Glutamatergic neuron (in vitro differentiated cells): ENCODE data around the gene SLC7A1. TPM values are rescaled to one million over a fixed set of nuclear protein-coding genes. Genes with fewer than 3 reads are reported as not detected.

Source experiments
- DNase-seq: peaks from one replicate; pipeline ENCODE4 v3.0.0; 2022
- H3K27ac Mint-ChIP-seq: one replicate; pipeline ENCODE4 v1.8.0; 2020; ENCODE audit warnings: mild to moderate bottlenecking, mixed read lengths, inconsistent platforms; ENCODE audit not compliant: unreplicated experiment
- H3K27me3 Mint-ChIP-seq: one replicate; pipeline ENCODE4 v1.8.0; 2020; ENCODE audit warnings: mild to moderate bottlenecking, moderate library complexity, mixed read lengths, inconsistent platforms; ENCODE audit not compliant: unreplicated experiment
- H3K36me3 Mint-ChIP-seq: one replicate; pipeline ENCODE4 v1.8.0; 2020; ENCODE audit warnings: mild to moderate bottlenecking, mixed read lengths, inconsistent platforms; ENCODE audit not compliant: unreplicated experiment
- H3K4me1 Mint-ChIP-seq: one replicate; pipeline ENCODE4 v1.8.0; 2020; ENCODE audit warnings: mild to moderate bottlenecking, low read depth, mixed read lengths, inconsistent platforms; ENCODE audit not compliant: unreplicated experiment
- H3K4me3 Mint-ChIP-seq: one replicate; pipeline ENCODE4 v1.8.0; 2020; ENCODE audit warnings: mild to moderate bottlenecking, mixed read lengths, inconsistent platforms; ENCODE audit not compliant: unreplicated experiment
- H3K9me3 Mint-ChIP-seq: one replicate; pipeline ENCODE4 v1.8.0; 2020; ENCODE audit warnings: mild to moderate bottlenecking, moderate library complexity, mixed read lengths, inconsistent platforms; ENCODE audit not compliant: unreplicated experiment
- CTCF ChIP-seq: fragments of 200-600 bp; sonication (generic); IDR thresholded peaks from one replicate; pipeline ENCODE4 v1.5.0; 2021; ENCODE audit not compliant: partially characterized antibody, unreplicated experiment
- total RNA-seq: library from RNA; stranded (reverse); fragmentation: NEBNext Ultra II Directional; extraction: Animal tissue kit (Norgen Biotek cat#: 25700); gene quantifications from one replicate; pipeline ENCODE4 v1.2.1, GENCODE V29; 2021; ENCODE audit not compliant: unreplicated experiment

SLC7A1 gene
- total RNA-seq, 1 donor from 2014 or later = 89.8 TPM

- H3K27me3 Mint-ChIP-seq = peaks cover 2% of the 10 kb centered on the region
- no peaks in the 10 kb centered on the region for H3K36me3 Mint-ChIP-seq
- TF ChIP-seq CTCF = no peak
- no peak overlapping the region for H3K27ac Mint-ChIP-seq
- peaks cover 3% of the 10 kb centered on the region for H3K4me1 Mint-ChIP-seq
- H3K4me3 Mint-ChIP-seq = no peak overlapping the region
- peaks cover 1% of the 10 kb centered on the region for H3K9me3 Mint-ChIP-seq
- no peak for DNase-seq
Measured at GRCh38 chr13:29471551-29471950, 123.9 kb downstream of the SLC7A1 start.

- Mint-ChIP-seq H3K4me1 (no peaks in the 10 kb centered on the region), H3K4me3 (no peak overlapping the region), H3K36me3 (no peaks in the 10 kb centered on the region), H3K27me3 (no peaks in the 10 kb centered on the region), H3K9me3 (peaks cover 1% of the 10 kb centered on the region), H3K27ac (no peak overlapping the region)
- no peak for DNase-seq
- TF ChIP-seq CTCF = no peak
Measured at GRCh38 chr13:29465741-29466293, 129.7 kb downstream of the SLC7A1 start.

DNA sequence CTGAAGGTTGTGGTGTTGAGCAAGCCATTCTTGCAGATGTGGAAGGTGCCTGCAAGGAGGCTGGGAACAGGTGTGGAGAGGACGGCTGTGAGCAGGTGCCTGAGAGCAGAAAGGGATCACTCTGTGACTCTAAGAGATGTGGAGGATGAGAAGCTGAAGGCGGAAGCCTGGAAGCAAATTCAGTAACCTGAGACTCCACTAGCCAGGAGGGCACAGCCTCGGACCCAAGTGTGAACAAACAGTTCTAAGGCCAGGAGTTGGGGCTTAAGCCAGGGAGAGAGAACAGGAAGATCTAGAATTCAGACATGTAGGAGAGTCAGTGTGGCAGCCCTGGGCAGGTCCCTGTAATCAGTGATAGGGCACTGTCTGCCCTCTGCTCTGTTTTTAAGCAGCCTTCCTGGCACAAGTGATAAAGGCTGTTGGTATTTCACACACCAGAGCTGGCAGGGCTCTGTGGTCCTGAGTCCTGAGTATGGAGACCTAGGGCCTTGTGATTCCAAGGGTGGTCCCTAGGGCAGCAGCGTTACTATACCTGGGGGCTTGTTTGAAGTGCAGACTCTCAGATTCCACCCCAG is 131.3 kb downstream of the SLC7A1 start:
- TF ChIP-seq CTCF = no peak
- Mint-ChIP-seq H3K27ac (no peak overlapping the region), H3K9me3 (peaks cover 1% of the 10 kb centered on the region), H3K4me3 (no peak overlapping the region), H3K4me1 (no peaks in the 10 kb centered on the region), H3K36me3 (no peaks in the 10 kb centered on the region), H3K27me3 (no peaks in the 10 kb centered on the region)
- no peak for DNase-seq

- H3K4me3 Mint-ChIP-seq = no peak overlapping the region
- no peaks in the 10 kb centered on the region for H3K4me1 Mint-ChIP-seq
- H3K36me3 Mint-ChIP-seq = peaks cover 5% of the 10 kb centered on the region
- H3K27ac Mint-ChIP-seq = no peak overlapping the region
- no peaks in the 10 kb centered on the region for H3K27me3 Mint-ChIP-seq
- H3K9me3 Mint-ChIP-seq = no peaks in the 10 kb centered on the region
- DNase-seq = no peak
- TF ChIP-seq CTCF = no peak
Measured at GRCh38 chr13:29459813-29460355, 135.6 kb downstream of the SLC7A1 start.
